ENCODE measurements around the gene PLCG1. TPM values are rescaled to one million over a fixed set of nuclear protein-coding genes. Genes with fewer than 3 reads are reported as not detected.

Gene PLCG1
- total and polyA plus RNA-seq, 9 of the 15 experiments (the other 6 are each of a cell fraction or from before 2014, with no cell fraction given) = 1.7 to 67.0 (median 34.8) TPM

- peak; percentile 76 for TF ChIP-seq HDAC3 (IDR thresholded peaks at IDR 0.05; ENCODE audit: borderline replicate concordance, partially characterized antibody)
- TF ChIP-seq SMAD4 (CRISPR knock-in tag; conservative IDR thresholded peaks at IDR 0.05) = peak; percentile 80
- no peak; the same call in 1 of the 2 replicates for TF ChIP-seq RAD51 (IDR thresholded peaks at IDR 0.05; ENCODE audit: borderline replicate concordance, low read depth)
- TF ChIP-seq LARP7 (IDR thresholded peaks at IDR 0.05) = 0 out of 2 replicates have a peak, but pooled peaks have one; percentile 59
- TF ChIP-seq, protein P1, sequence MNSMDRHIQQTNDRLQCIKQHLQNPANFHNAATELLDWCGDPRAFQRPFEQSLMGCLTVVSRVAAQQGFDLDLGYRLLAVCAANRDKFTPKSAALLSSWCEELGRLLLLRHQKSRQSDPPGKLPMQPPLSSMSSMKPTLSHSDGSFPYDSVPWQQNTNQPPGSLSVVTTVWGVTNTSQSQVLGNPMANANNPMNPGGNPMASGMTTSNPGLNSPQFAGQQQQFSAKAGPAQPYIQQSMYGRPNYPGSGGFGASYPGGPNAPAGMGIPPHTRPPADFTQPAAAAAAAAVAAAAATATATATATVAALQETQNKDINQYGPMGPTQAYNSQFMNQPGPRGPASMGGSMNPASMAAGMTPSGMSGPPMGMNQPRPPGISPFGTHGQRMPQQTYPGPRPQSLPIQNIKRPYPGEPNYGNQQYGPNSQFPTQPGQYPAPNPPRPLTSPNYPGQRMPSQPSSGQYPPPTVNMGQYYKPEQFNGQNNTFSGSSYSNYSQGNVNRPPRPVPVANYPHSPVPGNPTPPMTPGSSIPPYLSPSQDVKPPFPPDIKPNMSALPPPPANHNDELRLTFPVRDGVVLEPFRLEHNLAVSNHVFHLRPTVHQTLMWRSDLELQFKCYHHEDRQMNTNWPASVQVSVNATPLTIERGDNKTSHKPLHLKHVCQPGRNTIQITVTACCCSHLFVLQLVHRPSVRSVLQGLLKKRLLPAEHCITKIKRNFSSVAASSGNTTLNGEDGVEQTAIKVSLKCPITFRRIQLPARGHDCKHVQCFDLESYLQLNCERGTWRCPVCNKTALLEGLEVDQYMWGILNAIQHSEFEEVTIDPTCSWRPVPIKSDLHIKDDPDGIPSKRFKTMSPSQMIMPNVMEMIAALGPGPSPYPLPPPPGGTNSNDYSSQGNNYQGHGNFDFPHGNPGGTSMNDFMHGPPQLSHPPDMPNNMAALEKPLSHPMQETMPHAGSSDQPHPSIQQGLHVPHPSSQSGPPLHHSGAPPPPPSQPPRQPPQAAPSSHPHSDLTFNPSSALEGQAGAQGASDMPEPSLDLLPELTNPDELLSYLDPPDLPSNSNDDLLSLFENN (IDR thresholded peaks at IDR 0.05; ENCODE audit: low read depth in 2 of 2, low read length in 2 of 2) = peak in 1 of 2 experiments; percentile 73; a peak in 1 of 4 replicates
- TF ChIP-seq GABPA (tag; conservative IDR thresholded peaks at IDR 0.05; ENCODE audit: low read depth) = peak; percentile 47; the same call in 1 of the 2 replicates
- no peak for TF ChIP-seq HOMEZ (CRISPR knock-in tag; IDR thresholded peaks at IDR 0.05)
- TF ChIP-seq ZNF644 (tag; IDR thresholded peaks at IDR 0.05; ENCODE audit: low read depth) = no peak
- TF ChIP-seq, protein P2, sequence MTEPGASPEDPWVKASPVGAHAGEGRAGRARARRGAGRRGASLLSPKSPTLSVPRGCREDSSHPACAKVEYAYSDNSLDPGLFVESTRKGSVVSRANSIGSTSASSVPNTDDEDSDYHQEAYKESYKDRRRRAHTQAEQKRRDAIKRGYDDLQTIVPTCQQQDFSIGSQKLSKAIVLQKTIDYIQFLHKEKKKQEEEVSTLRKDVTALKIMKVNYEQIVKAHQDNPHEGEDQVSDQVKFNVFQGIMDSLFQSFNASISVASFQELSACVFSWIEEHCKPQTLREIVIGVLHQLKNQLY (CRISPR knock-in tag; conservative IDR thresholded peaks at IDR 0.05) = no peak
- peak; percentile 94 for TF ChIP-seq DPF2 (IDR thresholded peaks at IDR 0.05)
- no peak for TF ChIP-seq YY1 (IDR thresholded peaks at IDR 0.05; ENCODE audit: borderline replicate concordance in 1 of 3, control insufficient read depth in 1 of 3, extremely low read depth in 1 of 3, insufficient read depth in 3 of 3, insufficient read length in 1 of 3, insufficient replicate concordance in 2 of 3, low read depth in 1 of 3, low read length in 2 of 3)
- TF ChIP-seq TEAD4 (IDR thresholded peaks at IDR 0.05; ENCODE audit: low read length) = peak; percentile 93
- no peak for TF ChIP-seq TEAD4 (CRISPR knock-in tag; IDR thresholded peaks at IDR 0.05; ENCODE audit: borderline replicate concordance)
- TF ChIP-seq, protein P3, sequence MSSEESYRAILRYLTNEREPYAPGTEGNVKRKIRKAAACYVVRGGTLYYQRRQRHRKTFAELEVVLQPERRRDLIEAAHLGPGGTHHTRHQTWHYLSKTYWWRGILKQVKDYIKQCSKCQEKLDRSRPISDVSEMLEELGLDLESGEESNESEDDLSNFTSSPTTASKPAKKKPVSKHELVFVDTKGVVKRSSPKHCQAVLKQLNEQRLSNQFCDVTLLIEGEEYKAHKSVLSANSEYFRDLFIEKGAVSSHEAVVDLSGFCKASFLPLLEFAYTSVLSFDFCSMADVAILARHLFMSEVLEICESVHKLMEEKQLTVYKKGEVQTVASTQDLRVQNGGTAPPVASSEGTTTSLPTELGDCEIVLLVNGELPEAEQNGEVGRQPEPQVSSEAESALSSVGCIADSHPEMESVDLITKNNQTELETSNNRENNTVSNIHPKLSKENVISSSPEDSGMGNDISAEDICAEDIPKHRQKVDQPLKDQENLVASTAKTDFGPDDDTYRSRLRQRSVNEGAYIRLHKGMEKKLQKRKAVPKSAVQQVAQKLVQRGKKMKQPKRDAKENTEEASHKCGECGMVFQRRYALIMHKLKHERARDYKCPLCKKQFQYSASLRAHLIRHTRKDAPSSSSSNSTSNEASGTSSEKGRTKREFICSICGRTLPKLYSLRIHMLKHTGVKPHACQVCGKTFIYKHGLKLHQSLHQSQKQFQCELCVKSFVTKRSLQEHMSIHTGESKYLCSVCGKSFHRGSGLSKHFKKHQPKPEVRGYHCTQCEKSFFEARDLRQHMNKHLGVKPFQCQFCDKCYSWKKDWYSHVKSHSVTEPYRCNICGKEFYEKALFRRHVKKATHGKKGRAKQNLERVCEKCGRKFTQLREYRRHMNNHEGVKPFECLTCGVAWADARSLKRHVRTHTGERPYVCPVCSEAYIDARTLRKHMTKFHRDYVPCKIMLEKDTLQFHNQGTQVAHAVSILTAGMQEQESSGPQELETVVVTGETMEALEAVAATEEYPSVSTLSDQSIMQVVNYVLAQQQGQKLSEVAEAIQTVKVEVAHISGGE (CRISPR knock-in tag; IDR thresholded peaks at IDR 0.05) = peak in 1 of 3 experiments; percentile 22; a peak in 1 of 6 replicates
- TF ChIP-seq USF2 (CRISPR knock-in tag; IDR thresholded peaks at IDR 0.05) = no peak
Measured at GRCh38 chr20:41116282-41116956, 20.9 kb upstream of the PLCG1 start (continued).
